Vagina (tissue), 2 donors: Measurements from ENCODE around the gene EPHA10. TPM values are rescaled to one million over a fixed set of nuclear protein-coding genes. Genes with fewer than 3 reads are reported as not detected.

ENCODE experiments used
- DNase-seq, 2 donors: peaks; one replicate each; pipeline ENCODE4 v3.0.0-alpha.2; 2017; ENCODE audit errors: extremely low spot score in 2 of 2
- H3K27ac ChIP-seq: fragments of 200-600 bp; sonication (generic); one replicate; pipeline ENCODE4 v1.5.1; 2019
- H3K27me3 ChIP-seq: fragments of 200-600 bp; sonication (generic); one replicate; pipeline ENCODE4 v1.5.1; 2019
- H3K36me3 ChIP-seq, 2 donors: fragments of 200-600 bp; sonication (generic); one replicate each; pipeline ENCODE4 v1.5.1; 2017 to 2019
- H3K4me1 ChIP-seq: fragments of 200-600 bp; sonication (generic); one replicate; pipeline ENCODE4 v1.5.1; 2019
- H3K4me3 ChIP-seq, 2 donors: fragments of 200-600 bp; sonication (generic); 1 replicate in 1 of 2; 2 replicates in 1 of 2; pipeline ENCODE4 v1.5.1; 2016 to 2019
- H3K9me3 ChIP-seq: fragments of 200-600 bp; sonication (generic); one replicate; pipeline ENCODE4 v1.5.1; 2019
- POLR2A ChIP-seq, 2 donors: fragments of 450-650 bp; IDR thresholded peaks; one replicate each; pipeline ENCODE4 v1.6.1; 2017; ENCODE audit warnings: antibody characterized with exemption in 2 of 2, mild to moderate bottlenecking in 2 of 2, moderate library complexity in 2 of 2
- POLR2AphosphoS5 ChIP-seq, 2 donors: sonication (generic); formaldehyde crosslinking; IDR thresholded peaks; one replicate each; pipeline ENCODE4 v1.9.0; 2017; ENCODE audit warnings: antibody characterized with exemption in 2 of 2, mild to moderate bottlenecking in 2 of 2, low read depth in 1 of 2; ENCODE audit not compliant: insufficient read depth in 1 of 2
- intact Hi-C: fragments of 100-400 bp; cut with DNase I; formaldehyde crosslinking; loops from one replicate; pipeline ENCODE4 v1.15.1; 2023
- total RNA-seq: library from RNA; depleted of rRNA; stranded (reverse); fragments of >200 nt; gene quantifications from one replicate; pipeline ENCODE4 v1.2.3, GENCODE V29; 2016
- TF ChIP-seq, protein P1 (sequence below), 3 experiments: fragments of 450-650 bp in 2 of 3; fragments of 200-600 bp in 1 of 3; sonication (generic) in 1 of 3; IDR thresholded peaks; one replicate each; pipeline ENCODE4 v1.5.1; 2017 to 2019; ENCODE audit warnings: antibody characterized with exemption in 3 of 3, mild to moderate bottlenecking in 2 of 3, moderate library complexity in 2 of 3

EPHA10 gene
- total RNA-seq, 1 donor from 2014 or later = 0.25 TPM

DNA sequence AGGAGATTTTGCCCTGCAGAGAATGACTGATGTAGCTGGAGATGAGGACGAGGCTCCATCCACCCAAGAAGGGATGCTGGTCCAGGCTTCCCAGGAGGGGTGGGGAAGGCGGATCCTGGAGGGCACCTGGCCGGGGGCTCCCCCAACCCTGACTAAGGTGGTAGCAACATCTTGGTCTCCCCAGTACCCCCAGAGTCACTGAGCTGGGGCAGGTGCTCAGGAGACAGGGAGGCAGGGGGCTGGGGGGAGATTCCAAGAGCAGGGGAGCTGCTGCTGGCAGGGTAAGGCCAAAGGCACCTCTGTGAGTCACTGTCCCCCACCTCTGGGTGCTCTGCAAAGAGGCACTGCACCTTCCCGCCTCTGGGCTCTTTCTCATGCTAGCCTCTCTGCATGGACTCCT lies 48.6 kb downstream of the EPHA10 start:
- Histone ChIP-seq H3K4me3 (no peak overlapping the region), H3K27ac (no peak overlapping the region), H3K36me3 (no peaks in the 10 kb centered on the region), H3K4me1 (no peaks in the 10 kb centered on the region), H3K27me3 (no peaks in the 10 kb centered on the region), H3K9me3 (no peaks in the 10 kb centered on the region)
- TF ChIP-seq POLR2AphosphoS5 (IDR thresholded peaks at IDR 0.05; ENCODE audit: insufficient read depth in 1 of 2, low read depth in 1 of 2) (no peak), POLR2A (IDR thresholded peaks at IDR 0.05) (no peak)
- TF ChIP-seq, protein P1, sequence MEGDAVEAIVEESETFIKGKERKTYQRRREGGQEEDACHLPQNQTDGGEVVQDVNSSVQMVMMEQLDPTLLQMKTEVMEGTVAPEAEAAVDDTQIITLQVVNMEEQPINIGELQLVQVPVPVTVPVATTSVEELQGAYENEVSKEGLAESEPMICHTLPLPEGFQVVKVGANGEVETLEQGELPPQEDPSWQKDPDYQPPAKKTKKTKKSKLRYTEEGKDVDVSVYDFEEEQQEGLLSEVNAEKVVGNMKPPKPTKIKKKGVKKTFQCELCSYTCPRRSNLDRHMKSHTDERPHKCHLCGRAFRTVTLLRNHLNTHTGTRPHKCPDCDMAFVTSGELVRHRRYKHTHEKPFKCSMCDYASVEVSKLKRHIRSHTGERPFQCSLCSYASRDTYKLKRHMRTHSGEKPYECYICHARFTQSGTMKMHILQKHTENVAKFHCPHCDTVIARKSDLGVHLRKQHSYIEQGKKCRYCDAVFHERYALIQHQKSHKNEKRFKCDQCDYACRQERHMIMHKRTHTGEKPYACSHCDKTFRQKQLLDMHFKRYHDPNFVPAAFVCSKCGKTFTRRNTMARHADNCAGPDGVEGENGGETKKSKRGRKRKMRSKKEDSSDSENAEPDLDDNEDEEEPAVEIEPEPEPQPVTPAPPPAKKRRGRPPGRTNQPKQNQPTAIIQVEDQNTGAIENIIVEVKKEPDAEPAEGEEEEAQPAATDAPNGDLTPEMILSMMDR (IDR thresholded peaks at IDR 0.05) = no peak
- intact Hi-C loops = no loop called here
- no peak for DNase-seq

DNA sequence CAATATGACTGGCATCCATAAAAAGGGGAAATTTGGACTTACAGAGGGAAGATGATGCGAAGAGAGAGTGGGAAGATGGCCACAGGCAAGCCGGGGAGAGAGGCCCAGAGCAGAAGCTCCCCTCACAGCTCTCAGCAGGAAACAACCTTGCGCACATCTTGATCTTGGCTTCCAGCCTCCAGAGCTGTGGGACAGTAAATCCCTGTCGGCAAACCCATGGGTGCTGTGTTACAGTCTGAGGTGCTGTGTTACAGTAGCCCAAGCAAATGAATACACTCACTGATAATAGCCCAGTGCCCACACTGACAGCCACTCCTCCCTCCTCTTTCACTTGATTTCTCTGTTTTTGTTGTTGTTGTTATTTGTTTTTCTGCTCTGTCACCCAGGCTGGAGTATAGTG lies 50.2 kb downstream of the EPHA10 start:
- TF ChIP-seq POLR2AphosphoS5 (IDR thresholded peaks at IDR 0.05; ENCODE audit: insufficient read depth in 1 of 2, low read depth in 1 of 2) = no peak
- TF ChIP-seq, protein P1 (IDR thresholded peaks at IDR 0.05) = no peak
- TF ChIP-seq POLR2A (IDR thresholded peaks at IDR 0.05) = no peak
- no peak overlapping the region for H3K4me3 ChIP-seq
- no peaks in the 10 kb centered on the region for H3K9me3 ChIP-seq
- no peaks in the 10 kb centered on the region for H3K36me3 ChIP-seq
- H3K27me3 ChIP-seq = no peaks in the 10 kb centered on the region
- no peak for DNase-seq
- no peak overlapping the region for H3K27ac ChIP-seq
- no peaks in the 10 kb centered on the region for H3K4me1 ChIP-seq
- intact Hi-C loops = no loop called here

DNA sequence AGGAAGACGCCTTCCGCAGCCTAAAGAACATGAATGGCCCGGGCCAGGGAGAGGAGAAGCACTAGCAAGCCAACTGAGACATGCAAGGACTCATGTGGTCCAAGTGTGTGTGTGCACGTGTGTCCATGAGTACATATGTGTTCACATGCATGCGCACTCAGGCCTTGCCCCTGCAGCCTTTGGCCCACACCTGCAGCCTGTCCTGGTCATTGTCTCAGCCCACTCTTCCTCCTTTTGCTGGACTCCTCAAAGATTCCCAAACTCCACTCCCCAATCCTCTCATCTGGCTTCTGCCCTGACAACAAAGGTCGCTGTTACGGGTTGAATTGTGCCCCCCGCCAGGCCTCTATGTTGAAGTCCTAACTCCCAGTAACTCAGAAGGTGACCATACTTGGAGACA lies 50.7 kb downstream of the EPHA10 start:
- intact Hi-C loops = no loop called here
- DNase-seq = no peak
- no peak for TF ChIP-seq POLR2A (IDR thresholded peaks at IDR 0.05)
- TF ChIP-seq, protein P1 (IDR thresholded peaks at IDR 0.05) = no peak

DNA sequence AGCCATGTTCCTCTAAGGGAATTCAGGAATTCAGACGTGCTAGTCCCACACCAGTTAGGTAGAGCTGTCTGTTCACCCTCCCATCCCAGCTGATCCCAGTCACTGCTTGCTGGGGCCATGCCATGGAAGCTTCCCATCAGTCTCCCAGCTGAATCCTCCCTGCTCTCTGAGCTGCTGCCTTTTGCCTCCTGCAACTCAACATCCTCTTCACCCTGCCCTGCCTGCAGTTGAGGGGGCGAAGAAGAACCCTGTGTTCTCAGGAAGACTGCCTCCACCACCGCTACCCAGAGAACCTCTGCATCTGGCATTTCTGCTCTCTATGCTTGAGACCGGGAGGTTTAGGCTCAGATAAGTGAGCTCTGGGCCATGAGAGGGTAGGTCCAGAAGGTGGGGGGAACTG lies 56.4 kb downstream of the EPHA10 start:
- DNase-seq = no peak
- no peak overlapping the region for H3K27ac ChIP-seq
- TF ChIP-seq POLR2A (IDR thresholded peaks at IDR 0.05) = no peak
- TF ChIP-seq POLR2AphosphoS5 (IDR thresholded peaks at IDR 0.05; ENCODE audit: insufficient read depth in 1 of 2, low read depth in 1 of 2) = no peak
- TF ChIP-seq, protein P1 (IDR thresholded peaks at IDR 0.05) = no peak
- no peaks in the 10 kb centered on the region for H3K27me3 ChIP-seq
- intact Hi-C loops = no loop called here
- no peaks in the 10 kb centered on the region for H3K9me3 ChIP-seq
- no peak overlapping the region for H3K4me3 ChIP-seq
- no peaks in the 10 kb centered on the region for H3K36me3 ChIP-seq
- H3K4me1 ChIP-seq = no peaks in the 10 kb centered on the region

More for the DNA sequence above, 50.7 kb downstream of the EPHA10 start:
- H3K4me1 ChIP-seq = no peaks in the 10 kb centered on the region
- H3K27me3 ChIP-seq = no peaks in the 10 kb centered on the region
- H3K27ac ChIP-seq = no peak overlapping the region
- H3K36me3 ChIP-seq = no peaks in the 10 kb centered on the region
- H3K4me3 ChIP-seq = no peak overlapping the region
- no peaks in the 10 kb centered on the region for H3K9me3 ChIP-seq

DNA sequence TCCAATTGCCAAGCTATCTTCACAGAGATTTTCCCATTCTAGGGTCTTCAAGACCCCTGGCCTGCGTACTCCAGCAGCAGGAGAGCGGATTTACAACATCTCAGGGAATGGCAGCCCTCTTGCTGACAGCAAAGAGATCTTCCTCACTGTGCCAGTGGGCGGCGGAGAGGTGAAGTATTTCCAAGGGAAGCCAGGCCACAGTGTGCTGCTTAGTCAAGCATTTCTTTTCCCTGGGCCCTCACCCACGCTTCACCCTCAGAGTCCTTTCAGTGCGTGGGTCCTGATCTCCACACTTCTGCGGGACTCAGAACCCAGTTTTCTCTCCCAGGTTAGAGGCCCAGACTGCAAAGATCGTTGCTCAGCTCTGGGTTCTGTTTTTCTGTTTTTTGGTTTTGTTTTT lies 59.5 kb downstream of the EPHA10 start:
- intact Hi-C loops = no loop called here
- H3K27ac ChIP-seq = no peak overlapping the region

More for the DNA sequence above, 59.5 kb downstream of the EPHA10 start:
- no peaks in the 10 kb centered on the region for H3K4me1 ChIP-seq
- H3K4me3 ChIP-seq = no peak overlapping the region
- TF ChIP-seq POLR2AphosphoS5 (IDR thresholded peaks at IDR 0.05; ENCODE audit: insufficient read depth in 1 of 2, low read depth in 1 of 2) (no peak), POLR2A (IDR thresholded peaks at IDR 0.05) (no peak)
- TF ChIP-seq, protein P1 (IDR thresholded peaks at IDR 0.05) = no peak
- no peak for DNase-seq
- no peaks in the 10 kb centered on the region for H3K9me3 ChIP-seq
- H3K27me3 ChIP-seq = no peaks in the 10 kb centered on the region
- no peaks in the 10 kb centered on the region for H3K36me3 ChIP-seq
